Measurements from ENCODE around the gene NCAM1.

NCAM1 gene

DNA sequence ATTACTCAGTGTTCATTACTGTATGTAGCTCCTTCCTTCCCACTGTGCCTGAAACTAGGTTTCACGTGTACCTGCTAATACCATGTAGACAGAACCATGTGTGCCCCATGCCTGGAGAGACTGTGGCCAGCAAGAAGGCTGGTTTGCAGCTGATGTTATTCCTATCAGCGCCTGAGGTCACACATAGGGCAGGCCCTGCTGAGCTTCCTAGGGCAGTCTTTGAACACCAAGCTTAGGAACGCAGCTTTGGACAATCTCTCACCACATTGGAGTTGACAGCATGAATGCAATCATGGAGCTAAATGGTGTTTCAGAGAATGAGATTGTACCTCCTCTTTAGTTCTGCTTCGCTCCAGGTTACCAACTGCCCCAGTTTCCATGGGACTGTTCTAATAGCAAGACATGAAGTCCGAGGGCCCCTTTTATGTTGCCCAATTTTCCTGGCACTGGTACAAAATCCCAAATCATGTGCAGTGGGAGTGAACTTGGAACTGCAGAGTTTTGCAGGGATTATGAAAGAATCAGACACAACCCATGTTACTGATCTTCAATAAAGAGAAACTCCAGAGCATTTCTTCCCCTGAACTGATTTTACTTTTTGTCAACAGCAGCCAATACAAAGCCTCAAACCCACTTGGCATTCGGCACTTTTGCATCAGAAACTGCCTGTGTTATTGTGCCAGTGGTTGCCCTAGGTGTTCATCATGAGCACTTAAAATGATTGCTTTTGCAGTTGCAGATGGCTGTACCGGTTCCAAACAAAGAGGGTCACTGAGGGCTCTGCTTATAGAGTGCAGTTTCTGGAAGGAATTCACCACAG is 199.0 kb downstream of the NCAM1 start:
- intact Hi-C loops (cut with DNase I): loop anchor here (10.0 kb wide), 1 partner anchor 115 kb away; no protein-coding TSS in a partner anchor
- no peak for DNase-seq

GRCh38 chr11:113160808-113161124 is 199.5 kb downstream of the NCAM1 start:
- intact Hi-C loops (cut with DNase I): loop anchor here (10.0 kb wide), 1 partner anchor 114 kb away; no protein-coding TSS in a partner anchor
- no peak for DNase-seq

DNA sequence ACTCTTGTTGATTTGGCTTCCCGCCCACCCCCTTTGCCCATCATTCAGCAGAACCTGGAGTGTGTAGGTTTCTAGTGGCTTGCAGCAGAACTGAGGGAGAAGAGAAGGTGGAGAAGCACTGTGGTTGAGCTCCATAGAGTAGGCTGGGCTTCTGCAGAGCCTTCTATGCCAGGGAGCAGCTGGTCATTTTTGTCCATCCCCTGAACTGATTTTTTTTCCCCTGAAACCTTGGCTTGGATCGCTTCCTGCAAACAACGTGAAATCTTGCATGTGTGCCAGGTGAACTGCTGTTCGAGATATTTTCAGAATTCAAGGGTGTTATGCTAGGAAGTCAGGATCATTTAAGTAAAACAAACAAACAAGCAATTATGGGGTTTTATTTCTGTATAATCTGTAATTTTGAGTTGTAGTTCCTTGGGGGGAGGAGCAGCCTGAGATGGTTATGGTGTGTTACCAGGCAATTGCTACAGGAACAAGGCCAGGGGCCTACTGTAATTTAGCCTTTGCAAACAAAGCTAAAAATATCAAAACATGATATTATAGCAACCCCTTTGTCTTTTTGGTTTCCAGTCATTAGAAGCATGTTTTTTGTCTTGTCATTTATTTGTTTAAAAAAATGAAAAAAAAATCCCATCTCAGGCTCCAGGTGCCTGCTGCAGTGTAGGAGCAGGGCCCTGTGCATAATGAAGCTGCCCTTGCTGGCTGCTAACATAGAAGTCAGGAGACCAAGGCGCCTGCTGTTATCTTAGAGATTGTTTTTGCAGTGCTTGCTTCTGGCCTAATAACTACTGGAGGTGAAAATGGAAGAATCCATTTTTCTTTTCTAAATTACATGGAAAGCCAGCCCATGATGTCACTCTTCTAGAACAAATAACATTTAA is 200.7 kb downstream of the NCAM1 start:
- no peak for DNase-seq
- intact Hi-C loops (cut with DNase I): loop anchor here (10.0 kb wide), 1 partner anchor 113 kb away; no protein-coding TSS in a partner anchor

DNA sequence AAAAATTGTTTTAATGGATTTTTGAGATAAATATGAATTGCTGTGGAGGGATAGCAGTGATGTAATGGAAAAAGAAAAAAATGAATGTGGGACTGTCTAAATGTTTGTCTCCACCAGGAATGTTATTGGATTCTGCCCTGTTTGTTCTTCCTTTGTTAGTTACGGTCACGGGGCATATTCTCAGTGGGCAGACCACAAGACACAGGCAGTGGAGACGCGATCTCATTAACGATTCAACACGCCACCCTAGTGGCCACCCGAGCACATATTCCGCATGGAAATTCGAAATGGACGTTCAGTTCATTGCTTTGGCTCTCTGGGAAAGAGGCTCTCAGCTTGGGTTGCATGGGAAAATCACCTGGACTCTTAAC is 201.4 kb downstream of the NCAM1 start:
- peak in 8 of 10 donors; percentile 41 to 93 (median 54) for DNase-seq
- intact Hi-C loops (cut with DNase I): loop anchor here (10.0 kb wide), 1 partner anchor 112 kb away; no protein-coding TSS in a partner anchor

GRCh38 chr11:113163291-113164030 is 202.2 kb downstream of the NCAM1 start:
- intact Hi-C loops (cut with DNase I): loop anchor here (10.0 kb wide), 1 partner anchor 111 kb away; no protein-coding TSS in a partner anchor
- DNase-seq: no peak

GRCh38 chr11:113166280-113166679 is 205.1 kb downstream of the NCAM1 start:
- intact Hi-C loops (cut with DNase I): loop anchor here (5.0 to 10.0 kb wide), 2 partner anchors 76 to 109 kb away; no protein-coding TSS in a partner anchor
- no peak for DNase-seq

DNA sequence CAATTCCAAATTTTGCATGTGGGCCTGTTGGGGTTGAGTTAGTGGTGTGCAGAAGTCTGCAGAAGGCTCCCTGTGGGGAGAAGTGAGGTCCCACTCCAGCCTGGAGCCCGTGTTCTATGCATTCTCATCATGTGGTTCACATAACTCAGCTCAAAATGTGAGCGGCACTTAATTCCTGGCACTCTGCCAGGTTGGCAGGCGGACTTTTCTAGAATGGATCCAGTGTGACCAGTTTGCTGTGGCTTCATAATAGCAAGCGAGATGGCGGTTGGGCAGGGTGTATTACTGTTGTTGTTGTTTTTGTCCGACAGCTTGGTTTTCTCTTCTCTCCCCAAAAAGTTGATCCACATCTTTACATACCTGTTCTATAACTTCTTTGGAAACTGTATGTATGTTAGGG is 206.4 kb downstream of the NCAM1 start:
- peak in 4 of 10 donors; percentile 42 to 89 (median 67) for DNase-seq
- intact Hi-C loops (cut with DNase I): loop anchor here (5.0 to 10.0 kb wide), 2 partner anchors 75 to 107 kb away; no protein-coding TSS in a partner anchor

- DNase-seq: no peak
- intact Hi-C loops (cut with DNase I): loop anchor here (5.0 to 10.0 kb wide), 2 partner anchors 74 to 106 kb away; no protein-coding TSS in a partner anchor
These were observed 207.4 kb downstream of the NCAM1 start for GRCh38 chr11:113168354-113169342.

- intact Hi-C loops (cut with DNase I): no loop called here
- no peak for DNase-seq
These were observed 211.2 kb downstream of the NCAM1 start for GRCh38 chr11:113172382-113172951.

DNA sequence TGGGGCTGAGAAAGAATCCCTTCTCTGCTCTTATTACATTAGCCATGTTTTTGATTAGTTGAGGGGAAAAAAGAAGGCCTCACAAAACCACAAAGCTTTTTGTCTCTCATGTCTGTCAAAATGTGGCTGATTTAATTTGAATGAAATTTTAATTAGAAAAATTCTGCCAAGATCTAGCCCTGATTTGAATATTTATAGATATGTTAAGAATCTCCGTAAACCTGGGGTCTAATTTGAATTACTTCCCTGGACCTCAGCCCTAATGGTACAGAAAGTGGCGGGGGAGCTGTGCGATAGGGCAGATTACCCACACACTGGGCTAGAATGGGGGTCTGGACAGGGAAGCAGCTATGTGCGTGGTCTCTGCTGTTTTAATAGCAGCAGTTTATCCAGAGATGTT is 211.9 kb downstream of the NCAM1 start:
- intact Hi-C loops (cut with DNase I): no loop called here
- DNase-seq: no peak

DNA sequence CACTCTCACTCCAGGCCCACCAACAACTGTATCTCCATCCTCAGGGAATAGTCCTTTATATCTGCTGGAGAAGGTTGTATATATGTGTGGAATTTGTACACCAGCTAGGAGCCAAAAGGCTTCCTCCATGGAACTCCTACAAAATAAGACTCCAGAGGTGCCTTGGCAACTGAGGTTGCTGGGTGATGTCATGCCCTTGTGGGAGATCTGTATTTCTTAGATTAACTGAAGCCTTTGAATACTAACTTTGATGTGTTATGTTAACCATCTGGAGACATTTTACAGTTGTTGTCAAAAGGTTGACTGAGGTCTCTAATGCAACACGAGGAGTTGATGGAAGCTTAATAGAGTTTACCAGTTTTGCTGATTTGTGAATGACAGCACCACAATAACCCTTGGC is 213.7 kb downstream of the NCAM1 start:
- intact Hi-C loops (cut with DNase I): no loop called here
- DNase-seq: no peak

DNA sequence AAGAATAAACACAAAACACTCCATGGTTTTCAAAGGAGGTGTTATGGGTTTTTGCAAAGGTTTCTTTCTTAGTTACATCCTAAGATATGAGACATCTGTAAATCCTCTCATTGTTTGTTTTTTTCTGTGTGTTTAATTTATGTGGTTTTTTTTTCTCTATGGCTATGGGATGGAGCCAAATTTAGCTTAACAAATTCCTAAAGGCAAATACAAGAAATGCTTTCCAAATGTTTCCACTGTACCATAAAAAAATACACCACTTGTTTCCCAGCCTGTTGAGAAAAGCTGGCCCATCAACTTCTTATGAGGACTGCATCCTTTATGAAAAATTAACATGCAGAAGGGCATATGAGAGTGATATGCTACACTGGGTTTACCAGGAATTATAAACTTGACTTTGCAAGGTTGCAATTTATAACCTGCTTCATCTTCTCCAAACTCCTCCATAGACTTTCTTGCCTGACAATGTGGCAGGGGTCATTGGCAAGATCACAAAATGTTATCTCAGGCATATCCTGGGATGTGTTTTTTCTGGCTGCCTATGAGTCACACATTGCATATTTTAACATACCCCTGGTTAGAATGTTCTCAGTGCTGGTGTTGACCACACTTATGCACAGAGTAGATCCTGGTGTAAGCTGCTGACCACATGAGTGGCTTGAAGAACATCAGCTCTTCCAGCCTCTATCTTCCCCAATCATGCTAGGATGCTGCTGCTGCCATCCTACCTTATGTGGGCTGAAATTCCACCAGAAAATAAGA is 215.6 kb downstream of the NCAM1 start:
- intact Hi-C loops (cut with DNase I): no loop called here
- DNase-seq: no peak

- DNase-seq: no peak
- intact Hi-C loops (cut with DNase I): no loop called here
These were observed 216.5 kb downstream of the NCAM1 start for GRCh38 chr11:113177671-113178070.

DNA sequence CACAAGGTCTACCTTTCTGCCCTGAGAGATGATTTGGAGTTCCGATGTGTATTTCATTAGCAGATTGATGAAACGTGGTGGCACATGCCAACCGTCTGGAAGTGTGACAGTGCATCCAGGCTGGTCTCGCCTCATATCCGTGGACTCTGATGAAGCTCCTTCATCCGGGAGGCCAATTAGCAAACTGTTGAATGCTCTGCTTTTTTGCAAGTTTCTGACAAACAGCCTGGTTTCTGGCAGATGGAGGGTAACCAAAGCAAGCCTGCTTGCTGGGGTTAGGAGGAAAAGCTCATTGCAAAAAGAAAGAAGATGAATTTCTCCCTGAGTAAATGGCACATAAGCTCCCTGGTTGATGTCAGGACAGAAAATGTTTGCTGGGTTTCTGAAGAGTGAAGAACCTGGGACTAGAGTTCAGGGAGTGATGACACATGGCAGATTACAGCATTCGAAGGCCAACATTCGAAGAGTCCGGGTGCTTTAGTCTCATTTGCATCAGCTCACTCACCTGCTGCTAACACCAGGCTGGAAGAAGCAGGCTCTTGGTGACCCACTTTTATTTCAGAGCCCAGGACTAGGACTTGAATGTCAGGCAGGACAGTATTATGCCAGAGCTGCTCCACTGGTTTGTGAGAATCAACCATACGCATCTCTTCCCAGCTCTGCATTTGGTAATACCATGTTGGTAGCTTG is 217.3 kb downstream of the NCAM1 start:
- DNase-seq: no peak
- intact Hi-C loops (cut with DNase I): no loop called here

- intact Hi-C loops (cut with DNase I): no loop called here
- no peak for DNase-seq
These were observed 218.0 kb downstream of the NCAM1 start for GRCh38 chr11:113179181-113179704.

DNA sequence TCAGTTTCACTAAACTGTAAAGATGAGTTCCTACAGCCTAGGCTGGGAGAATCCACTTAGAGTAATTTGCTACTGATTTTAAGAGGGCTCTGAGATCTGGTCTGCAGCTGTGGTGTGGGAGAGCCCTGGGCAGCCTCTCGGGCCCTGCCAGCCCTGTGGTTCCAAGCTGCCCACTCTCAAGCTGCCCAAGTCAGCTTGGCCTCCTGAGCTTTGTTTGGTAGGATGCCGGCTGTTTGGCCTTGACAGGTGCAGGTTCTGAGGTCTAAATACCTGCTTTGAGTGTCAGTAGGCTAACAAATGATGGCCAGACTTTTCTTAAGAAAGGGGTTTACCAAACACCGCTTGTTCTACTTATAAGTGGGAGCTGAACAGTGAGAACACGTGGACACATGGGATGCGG is 219.9 kb downstream of the NCAM1 start:
- intact Hi-C loops (cut with DNase I): no loop called here
- DNase-seq: no peak

GRCh38 chr11:113182288-113182687 is 221.1 kb downstream of the NCAM1 start:
- intact Hi-C loops (cut with DNase I): no loop called here
- DNase-seq: no peak
